ENCODE measurements around the gene IL1RAPL2.

GRCh38 chrX:105759598-105759997 lies 1193.6 kb downstream of the IL1RAPL2 start:
- TF ChIP-seq, protein P1, sequence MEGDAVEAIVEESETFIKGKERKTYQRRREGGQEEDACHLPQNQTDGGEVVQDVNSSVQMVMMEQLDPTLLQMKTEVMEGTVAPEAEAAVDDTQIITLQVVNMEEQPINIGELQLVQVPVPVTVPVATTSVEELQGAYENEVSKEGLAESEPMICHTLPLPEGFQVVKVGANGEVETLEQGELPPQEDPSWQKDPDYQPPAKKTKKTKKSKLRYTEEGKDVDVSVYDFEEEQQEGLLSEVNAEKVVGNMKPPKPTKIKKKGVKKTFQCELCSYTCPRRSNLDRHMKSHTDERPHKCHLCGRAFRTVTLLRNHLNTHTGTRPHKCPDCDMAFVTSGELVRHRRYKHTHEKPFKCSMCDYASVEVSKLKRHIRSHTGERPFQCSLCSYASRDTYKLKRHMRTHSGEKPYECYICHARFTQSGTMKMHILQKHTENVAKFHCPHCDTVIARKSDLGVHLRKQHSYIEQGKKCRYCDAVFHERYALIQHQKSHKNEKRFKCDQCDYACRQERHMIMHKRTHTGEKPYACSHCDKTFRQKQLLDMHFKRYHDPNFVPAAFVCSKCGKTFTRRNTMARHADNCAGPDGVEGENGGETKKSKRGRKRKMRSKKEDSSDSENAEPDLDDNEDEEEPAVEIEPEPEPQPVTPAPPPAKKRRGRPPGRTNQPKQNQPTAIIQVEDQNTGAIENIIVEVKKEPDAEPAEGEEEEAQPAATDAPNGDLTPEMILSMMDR (IDR thresholded peaks at IDR 0.05) = no peak
- no peak for TF ChIP-seq EZH2phosphoT487 (IDR thresholded peaks at IDR 0.05)

All from neural progenitor cell (in vitro differentiated cells).